ENCODE data around the gene MYL12B. TPM values are rescaled to one million over a fixed set of nuclear protein-coding genes. Genes with fewer than 3 reads are reported as not detected.

Gene MYL12B
- total RNA-seq, 2 donors from 2014 or later = 243 to 267 TPM

DNA sequence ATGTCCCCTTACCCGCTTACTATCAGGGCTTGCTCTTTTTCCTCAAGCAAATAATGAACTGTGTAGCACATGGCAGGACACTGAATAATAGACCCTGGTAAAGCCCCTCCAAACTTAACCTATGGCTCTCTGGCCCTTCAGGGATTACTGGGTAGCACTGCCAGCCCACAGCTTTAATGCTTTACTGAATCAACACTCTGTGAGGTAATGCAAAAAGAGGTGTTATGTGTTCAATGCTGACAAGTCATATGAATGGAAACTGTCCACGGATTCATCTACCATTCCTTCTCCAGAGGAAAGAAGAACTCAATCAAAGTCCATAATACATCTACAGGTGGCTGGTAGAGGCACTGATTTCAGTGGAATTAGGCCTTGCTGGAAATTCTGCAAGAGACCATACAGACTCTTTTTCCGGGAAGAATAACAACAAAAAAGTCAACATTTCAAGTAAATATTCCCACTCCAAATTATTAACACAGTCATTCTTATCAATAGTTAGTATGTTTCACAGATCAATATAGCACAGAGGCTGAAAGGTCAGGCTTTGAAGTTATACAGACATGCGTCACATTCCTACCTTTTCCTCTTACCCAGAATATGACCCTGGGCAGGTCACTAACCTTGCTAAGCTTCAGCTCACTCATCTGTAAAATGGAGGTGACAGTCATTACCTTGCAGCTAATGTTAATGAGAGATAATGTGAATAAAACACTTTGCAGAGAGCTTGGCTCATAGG lies 28.3 kb upstream of the MYL12B start:
- no peak for DNase-seq (ENCODE audit: low spot score)
- intact Hi-C loops (cut with DNase I) = loop anchor here in 1 of 2 donors (10.0 kb wide), 1 partner anchor 69 kb away; no protein-coding TSS in a partner anchor

DNA sequence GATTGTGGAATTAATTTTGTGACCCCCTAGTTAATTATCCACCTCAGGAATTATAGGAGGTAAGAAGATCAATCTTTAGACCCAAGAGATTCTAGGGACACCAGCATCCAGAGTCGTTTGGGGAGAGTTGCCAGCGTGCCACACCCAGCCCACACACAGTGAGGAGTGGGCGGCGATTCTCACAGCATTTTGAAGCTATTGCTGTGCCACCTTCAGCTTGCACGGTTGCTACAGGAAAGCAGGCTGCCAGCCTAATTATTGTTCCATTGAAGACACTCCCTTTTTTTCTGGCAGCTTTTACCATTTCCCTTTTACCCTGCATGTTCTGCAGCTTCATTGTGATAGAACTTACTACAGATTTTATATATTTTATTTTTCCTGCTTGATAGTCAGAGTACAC lies 27.5 kb upstream of the MYL12B start:
- no peak for DNase-seq (ENCODE audit: low spot score)
- intact Hi-C loops (cut with DNase I) = loop anchor here in 1 of 2 donors (10.0 kb wide), 1 partner anchor 70 kb away; no protein-coding TSS in a partner anchor

DNA sequence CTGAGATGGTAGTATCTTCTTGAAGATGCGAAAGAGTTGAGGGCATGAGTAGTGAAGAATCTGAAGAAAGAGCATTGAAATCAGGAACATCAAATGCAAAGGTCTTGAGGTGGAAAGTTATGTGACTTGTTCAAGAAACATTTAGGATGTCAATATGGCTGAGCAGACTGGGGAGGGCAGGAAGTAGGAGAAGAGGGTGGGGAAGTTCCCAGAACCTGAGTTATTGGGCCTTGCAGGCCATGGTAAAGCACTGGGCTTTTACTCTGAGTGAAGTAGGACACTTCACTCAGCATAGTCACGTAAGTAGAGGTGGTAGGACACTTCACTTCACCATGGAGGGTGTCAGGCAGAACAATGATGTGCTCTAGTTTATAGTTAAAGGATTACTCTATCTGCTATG lies 26.1 kb upstream of the MYL12B start:
- intact Hi-C loops (cut with DNase I) = loop anchor here in 1 of 2 donors (10.0 kb wide), 1 partner anchor 71 kb away; no protein-coding TSS in a partner anchor
- DNase-seq (ENCODE audit: low spot score) = no peak

DNA sequence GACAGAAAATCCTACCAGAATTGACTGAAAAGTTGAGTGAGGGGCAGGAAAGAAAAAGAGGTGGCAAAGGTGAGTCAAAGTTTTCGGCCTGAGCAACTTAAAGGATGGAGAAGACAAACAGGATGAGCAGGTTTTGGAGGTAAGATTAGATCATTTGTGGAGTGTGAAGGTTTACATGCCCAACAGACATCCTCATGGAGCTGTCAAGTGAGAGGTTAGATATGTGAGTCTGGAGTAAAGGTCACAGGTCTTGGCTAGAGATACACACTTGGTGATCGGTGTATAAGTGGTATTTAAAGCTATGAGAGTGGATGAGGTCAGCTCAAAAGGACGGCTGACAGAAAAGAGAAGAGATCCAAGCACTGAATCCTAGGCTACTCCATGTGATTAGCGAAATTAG lies 25.5 kb upstream of the MYL12B start:
- intact Hi-C loops (cut with DNase I) = loop anchor here in 1 of 2 donors (10.0 kb wide), 1 partner anchor 72 kb away; no protein-coding TSS in a partner anchor
- DNase-seq (ENCODE audit: low spot score) = no peak

DNA sequence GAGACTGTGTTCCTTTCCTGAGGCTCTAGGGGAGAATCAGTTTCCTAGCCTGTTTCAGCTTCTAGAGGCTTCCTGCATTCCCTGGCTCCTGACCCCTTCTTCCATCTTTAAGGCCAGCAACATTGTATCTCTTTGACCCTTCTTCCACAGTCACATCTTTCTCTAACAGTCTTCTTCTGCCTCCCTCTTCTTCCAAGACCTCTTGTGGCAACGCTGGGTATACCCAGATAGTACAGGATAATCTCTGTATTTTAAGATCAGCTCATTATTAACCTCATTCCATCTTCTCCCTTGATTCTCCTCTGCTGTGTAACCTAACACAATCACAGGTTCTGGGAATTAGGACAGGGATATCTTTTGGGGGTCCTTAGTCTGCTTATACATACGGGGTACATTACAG lies 23.2 kb upstream of the MYL12B start:
- no peak for DNase-seq (ENCODE audit: low spot score)
- intact Hi-C loops (cut with DNase I) = loop anchor here in 1 of 2 donors (10.0 kb wide), 1 partner anchor 74 kb away; no protein-coding TSS in a partner anchor

DNA sequence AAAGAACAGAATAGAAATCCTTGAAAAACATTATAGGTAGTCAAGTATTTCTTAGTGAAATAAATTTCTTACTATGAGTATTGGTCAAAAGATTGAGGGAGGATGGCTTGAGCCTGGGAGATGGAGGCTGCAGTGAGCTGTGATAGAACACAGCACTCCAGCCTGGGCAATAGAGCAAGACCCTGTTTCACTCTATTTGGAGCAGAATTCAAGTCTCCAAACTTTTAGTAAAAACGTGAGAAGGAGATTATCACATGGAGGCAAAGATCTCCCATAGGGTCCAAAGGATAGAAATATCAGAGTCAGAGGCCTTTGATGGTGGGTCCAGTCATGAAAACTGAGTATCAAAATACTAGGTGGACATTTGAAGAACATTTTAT lies 16.8 kb upstream of the MYL12B start:
- DNase-seq (ENCODE audit: low spot score) = no peak
- intact Hi-C loops (cut with DNase I) = loop anchor here (5.0 to 10.0 kb wide), 3 partner anchors 90 to 588 kb away; partner anchors contain the start of gene SMCHD1 (in 1 of the 2)

DNA sequence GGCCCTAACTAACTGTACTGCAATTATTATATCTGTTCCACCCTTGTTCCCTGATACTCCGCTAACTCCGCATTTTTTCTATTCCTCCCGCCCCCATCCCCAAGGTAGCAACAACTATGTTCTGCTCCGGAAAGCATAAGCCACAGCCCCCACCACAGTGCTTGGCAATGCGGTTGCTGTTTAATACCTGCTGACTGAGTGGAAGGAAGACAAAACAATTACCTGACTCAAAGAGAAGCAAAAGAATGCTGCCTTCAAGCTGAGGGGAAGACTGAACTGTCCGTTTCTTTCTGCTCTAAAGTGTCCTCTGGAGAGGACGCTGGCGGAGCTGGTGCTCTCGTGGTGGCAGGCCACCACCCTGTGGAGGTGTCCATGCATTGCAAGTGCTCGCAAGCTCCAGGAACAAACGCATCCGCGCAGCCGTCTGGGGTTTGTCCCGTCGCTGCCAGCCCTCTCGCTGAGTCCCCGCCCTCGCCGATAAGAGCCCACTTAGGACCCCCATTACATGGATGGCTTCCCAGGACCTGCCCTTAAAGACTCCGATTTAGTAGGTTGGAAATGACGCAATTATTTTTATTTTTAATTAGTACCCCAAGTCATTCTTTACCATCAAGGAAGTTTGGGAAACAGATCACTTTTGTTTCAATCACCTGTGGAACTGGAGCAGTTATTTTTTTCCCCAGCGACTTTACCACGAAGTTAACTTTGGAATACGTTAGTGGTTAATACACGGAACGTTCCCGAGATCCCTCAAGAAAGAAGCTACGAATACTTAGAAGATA lies 15.9 kb upstream of the MYL12B start:
- peak; percentile 97 for DNase-seq (ENCODE audit: low spot score)
- intact Hi-C loops (cut with DNase I) = loop anchor here (5.0 to 10.0 kb wide), 3 partner anchors 91 to 589 kb away; partner anchors contain the start of gene SMCHD1 (in 1 of the 2)

DNA sequence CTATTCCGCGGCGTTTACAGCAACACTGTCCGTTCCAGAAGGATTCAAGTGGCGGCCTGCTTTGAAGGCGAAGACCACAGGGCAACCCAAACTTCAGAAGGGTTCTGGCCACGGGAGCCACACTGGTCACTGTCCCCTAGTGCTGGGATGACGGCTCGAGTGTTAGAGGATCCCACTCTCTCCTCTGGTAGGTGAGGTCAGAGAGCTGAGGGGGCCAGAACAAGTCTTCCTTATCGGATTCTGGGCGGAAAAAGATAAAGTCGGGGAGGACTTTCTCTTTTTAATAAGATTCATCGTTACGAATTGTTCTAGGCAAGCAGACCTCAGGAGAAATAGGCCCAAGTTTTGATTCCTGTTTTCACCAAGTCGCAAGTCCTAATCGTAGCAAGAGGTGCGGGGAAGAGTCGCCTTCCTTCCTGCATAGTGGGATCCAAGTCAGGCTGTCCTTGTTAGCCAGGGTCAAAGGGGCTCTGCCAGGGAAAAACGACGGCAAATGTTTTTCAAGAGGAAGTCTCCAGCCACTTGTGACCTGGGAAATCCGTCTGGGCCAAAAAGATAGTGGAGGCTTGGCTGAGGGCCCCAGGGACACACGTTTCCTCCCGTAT lies 15.2 kb upstream of the MYL12B start:
- intact Hi-C loops (cut with DNase I) = loop anchor here (5.0 to 10.0 kb wide), 3 partner anchors 92 to 589 kb away; partner anchors contain the start of gene SMCHD1 (in 1 of the 2)
- DNase-seq (ENCODE audit: low spot score) = peak; percentile 83

DNA sequence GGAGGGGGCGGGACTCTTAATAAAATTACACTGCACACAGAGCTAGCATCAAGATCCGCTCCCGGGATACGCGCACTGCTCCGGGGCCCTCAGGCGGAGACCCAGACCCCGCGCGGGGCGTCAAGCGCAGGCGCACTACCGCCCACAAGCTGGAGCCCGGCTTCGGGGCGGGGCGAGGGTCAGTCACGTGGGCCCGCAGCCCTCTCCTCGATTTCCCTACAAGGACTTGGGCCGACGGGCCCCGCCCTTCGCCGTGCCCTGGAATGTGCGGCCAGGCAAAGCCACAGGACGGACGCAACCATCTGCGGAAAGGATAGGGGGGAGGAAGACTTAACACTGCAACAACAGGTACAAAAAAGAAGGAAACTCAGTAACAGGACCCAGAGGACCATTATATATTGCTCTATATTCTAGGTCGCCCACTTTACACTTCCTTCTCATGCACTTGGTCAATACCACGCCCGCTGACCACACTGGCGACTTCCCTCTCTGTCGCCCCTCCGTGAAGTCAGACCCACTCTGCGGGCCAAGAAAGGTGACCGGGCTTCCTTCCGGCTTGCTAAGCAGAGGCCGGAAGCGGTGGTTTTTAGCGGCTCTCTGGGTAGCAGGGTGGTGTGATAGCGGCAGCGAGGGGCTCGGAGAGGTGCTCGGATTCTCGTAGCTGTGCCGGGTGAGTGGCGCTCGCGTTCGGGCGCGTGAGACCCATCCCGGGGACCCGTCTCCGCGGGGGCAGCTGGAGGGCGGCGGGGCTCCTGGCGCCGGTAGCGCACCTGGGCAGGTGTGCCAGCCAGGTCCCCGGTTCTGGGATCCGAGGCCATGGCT lies 14.5 kb upstream of the MYL12B start, which contains the start of gene MYL12A:
TSS of gene MYL12A (plus strand) at position 562 of the 822 bp plus-strand sequence. CDS start 5,447 bp downstream, outside the sequence.
- intact Hi-C loops (cut with DNase I) = loop anchor here (5.0 to 10.0 kb wide), 3 partner anchors 93 to 590 kb away; partner anchors contain the start of gene SMCHD1 (in 1 of the 2)
- peak; percentile 99 for DNase-seq (ENCODE audit: low spot score)

DNA sequence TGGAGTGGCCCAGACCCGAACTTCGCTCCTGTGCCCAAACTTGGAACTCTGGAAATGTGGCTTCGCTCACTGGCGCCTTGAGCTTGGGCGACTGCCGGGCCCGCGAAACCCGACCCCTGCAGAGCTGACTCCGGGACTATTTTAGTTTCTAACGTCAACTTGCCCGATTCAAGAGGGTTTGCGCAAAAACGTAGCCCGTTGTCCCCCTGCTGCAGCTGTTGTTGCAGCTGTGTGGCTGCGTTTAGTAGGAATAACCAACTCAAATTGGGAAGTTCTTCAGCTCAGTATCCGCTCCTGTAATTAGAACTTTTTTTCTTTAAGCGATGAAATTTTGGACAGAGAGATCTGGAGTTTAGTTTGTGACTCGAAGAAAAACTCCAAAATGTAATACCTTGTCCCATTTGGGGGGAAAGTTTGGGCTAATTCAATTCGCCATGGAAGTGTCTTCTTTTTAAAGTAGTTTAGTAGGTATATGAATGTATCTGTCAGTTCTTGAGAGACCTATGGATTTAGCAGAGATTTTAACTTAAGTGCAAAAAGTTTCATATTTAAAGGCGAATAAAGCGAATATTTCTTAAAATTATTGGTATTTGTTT lies 13.8 kb upstream of the MYL12B start:
- intact Hi-C loops (cut with DNase I) = loop anchor here (5.0 to 10.0 kb wide), 3 partner anchors 93 to 591 kb away; partner anchors contain the start of gene SMCHD1 (in 1 of the 2)

DNA sequence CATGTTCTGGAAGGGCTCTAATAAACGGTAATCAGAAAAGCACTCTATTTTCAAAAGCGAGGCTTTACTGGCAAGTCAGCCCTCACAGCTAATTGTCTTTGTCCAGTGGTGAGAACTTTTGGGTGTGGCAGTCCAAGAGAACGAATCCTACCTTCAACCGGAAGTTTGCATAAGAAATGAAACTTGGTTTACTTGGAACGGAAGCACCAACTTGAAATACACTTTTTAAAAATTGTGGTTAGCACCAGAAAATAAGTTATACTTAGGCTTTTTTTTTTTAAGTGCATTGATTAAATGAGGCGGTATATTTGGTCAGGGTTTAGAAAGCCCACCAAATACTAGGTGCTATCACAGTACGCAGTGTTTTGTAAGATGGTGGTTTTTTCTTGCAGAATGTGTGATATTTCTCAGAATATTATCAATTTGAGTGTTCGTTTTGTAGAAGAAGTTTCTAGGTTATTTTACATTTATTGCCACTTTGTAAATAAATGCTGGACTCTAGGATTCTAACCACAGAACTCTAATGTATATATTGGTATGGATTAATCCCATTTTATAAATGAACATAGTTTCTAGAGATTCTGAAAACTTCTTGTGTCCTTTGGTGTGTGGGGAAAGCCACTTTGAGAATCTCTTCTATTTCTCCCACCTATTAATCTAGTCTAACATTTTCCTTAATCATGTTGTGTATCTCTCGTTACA lies 13.1 kb upstream of the MYL12B start:
- DNase-seq (ENCODE audit: low spot score) = no peak
- intact Hi-C loops (cut with DNase I) = loop anchor here (5.0 to 10.0 kb wide), 3 partner anchors 94 to 592 kb away; partner anchors contain the start of gene SMCHD1 (in 1 of the 2)

More for the DNA sequence above, 13.8 kb upstream of the MYL12B start:
- no peak for DNase-seq (ENCODE audit: low spot score)

DNA sequence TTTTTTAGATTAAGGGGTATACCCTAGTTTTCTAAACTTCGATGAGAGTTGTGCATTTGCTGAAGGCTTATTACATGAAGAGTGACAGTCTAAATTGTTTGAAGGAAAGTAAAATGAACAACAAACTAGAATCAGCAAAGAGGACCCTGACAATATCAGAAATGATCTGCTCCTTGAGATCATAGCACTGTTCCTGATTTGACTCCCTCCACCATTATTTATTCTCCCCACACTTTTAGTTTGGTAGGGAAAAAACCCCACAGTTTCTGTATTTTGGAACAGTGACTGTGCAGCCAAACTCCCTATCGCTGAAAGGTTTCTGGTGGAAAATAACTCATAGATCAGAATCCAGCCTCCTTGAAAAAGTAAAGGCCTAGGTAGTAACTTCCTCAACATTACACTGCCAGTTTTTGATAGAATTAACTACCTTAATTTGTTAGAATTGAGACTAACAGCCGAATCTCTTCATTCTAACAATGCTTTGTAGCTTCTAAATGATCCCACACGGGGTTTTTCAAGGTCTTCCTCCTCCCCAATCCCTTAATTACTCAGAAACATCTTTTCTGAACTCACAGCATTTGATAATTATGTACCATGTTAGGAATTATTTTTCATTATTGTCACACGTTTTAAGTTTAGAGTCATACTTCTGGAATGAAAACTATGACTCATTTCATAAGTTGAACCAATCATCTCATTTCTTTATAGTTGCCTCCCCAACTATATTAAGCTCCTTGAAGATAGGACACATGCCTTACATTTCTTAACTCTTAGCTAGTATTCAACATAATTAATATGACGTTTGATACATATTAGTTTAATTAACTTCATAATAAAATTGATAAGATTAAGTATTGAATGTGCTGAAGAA lies 11.5 kb upstream of the MYL12B start:
- intact Hi-C loops (cut with DNase I) = no loop called here
- no peak for DNase-seq (ENCODE audit: low spot score)

DNA sequence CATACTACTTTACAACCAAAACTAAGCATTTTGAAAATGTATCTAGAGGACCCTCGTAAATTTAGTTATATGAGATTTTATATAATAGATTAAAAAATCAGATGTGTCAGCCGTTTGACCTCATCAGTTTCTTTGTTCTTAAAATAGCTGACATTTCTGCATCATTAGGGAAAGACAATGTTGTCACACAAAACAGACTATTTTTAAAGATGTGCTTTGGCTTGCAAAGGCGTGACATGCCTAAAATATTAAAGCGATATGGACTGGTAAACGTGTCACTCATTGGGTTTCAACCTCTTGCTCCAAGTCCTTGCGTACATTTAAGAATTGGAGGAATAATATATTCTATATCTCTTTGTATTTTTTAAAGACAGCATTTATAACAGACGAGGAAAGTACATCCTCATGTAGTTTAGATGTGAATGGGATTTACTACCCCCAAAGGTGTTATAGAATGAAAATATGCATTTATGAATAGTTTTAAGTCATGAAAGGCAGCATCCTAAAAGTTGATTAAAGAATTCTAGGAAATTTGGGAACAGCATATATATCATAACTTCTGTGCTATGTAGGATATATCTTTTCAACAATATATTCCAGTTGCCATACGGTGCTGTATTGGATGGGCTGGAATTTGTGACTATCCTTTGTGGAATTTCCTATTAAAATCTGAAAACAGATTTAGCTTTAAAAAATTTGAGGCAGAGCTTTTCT lies 10.5 kb upstream of the MYL12B start:
- DNase-seq (ENCODE audit: low spot score) = no peak
- intact Hi-C loops (cut with DNase I) = no loop called here

DNA sequence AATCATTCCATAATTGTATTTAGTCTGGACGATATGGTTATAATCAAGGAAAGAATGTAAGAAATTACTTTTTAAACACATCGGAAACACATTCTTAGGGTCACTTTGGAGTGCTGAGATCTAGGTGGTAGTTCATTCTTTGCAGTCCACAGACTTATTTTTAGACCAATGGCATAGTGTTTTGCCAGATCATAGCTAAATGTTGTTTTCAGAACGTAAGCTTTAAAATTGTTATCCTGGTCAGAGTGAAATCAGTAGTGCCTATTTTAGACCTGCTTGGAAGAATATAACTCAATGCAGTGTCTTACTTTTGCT lies 10.0 kb upstream of the MYL12B start:
- DNase-seq (ENCODE audit: low spot score) = no peak

DNA sequence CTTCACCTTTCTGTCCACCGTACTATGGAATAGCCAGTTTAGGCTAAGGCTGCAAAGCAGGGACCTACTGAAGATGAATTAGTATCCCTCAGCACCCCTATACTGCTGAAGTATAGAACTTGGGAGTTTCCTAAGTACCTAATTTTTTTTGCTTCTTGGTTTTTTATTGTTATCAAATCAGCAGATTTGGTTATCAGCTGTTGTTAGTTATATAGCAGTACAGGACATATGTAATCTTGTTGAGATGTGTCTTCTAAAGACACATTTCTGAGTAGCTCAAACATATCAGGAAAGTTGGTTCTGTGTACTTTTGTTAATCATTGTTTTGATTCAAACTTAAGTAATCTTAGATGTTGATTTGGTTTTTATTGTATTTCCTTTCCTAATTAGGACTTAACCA lies 9.1 kb upstream of the MYL12B start:
- intact Hi-C loops (cut with DNase I) = no loop called here
- DNase-seq (ENCODE audit: low spot score) = no peak

More for the DNA sequence above, 10.0 kb upstream of the MYL12B start:
- intact Hi-C loops (cut with DNase I) = no loop called here

DNA sequence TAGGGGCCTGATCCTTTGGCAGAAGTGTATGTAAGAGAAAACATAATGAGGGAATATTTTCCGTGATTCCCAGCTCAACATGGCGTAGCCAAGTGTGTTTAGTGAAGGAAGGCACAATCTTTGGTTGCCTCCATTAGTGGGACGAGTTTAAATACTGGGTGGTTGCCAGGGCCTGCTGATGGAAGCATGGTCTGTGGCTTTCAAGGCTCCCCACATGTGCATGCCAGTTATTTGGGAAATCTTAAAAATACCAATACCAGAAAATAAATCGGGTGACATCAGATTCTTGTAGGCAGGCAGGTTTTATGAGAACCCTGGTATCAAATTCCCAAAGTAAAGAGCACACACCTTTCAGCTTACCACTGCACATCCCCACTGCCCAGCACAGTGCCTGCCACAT lies 7.2 kb upstream of the MYL12B start:
- intact Hi-C loops (cut with DNase I) = no loop called here
- DNase-seq (ENCODE audit: low spot score) = no peak

Measured in posterior vena cava (tissue), 2 donors.